ENCODE results near the gene CTNNBIP1. TPM values are rescaled to one million over a fixed set of nuclear protein-coding genes. Genes with fewer than 3 reads are reported as not detected.

Gene CTNNBIP1
- total and polyA plus RNA-seq, 9 of the 15 experiments (the other 6 are each of a cell fraction or from before 2014, with no cell fraction given): 0.65 to 29.2 (median 14.7) TPM

- no peaks in the 10 kb centered on the region for H3K27me3 ChIP-seq (ENCODE audit: control insufficient read depth in 2 of 2, insufficient read depth in 2 of 2, low read length in 2 of 2)
- no peaks in the 10 kb centered on the region for H3K79me2 ChIP-seq (ENCODE audit: control insufficient read depth, insufficient read depth, low read length)
- ATAC-seq (no peak), FAIRE-seq (no peak), DNase-seq (ENCODE audit: extremely low read depth in 1 of 4, low spot score in 3 of 4) (no peak)
- WGBS (ENCODE audit: insufficient coverage, low coverage, missing lambda C conversion rate): 50% methylated on average over 10 of the region's 10 CpGs
- BruUV-seq (replicated peaks): no TSS peak
- in situ Hi-C loops (cut with MboI) (loop anchor here (10.0 kb wide), 1 partner anchor 67 kb away; the partner anchor contains the start of genes LZIC and NMNAT1), intact Hi-C loops (cut with micrococcal nuclease) (no loop called here)
- CTCF ChIA-PET (ENCODE audit: low intra/inter-chr PET ratio): no interaction called here
- no peak overlapping the region for H3K4me2 ChIP-seq (ENCODE audit: insufficient read depth, low read length)
- H3K4me1 ChIP-seq (replicated peaks in 1 of 2; ENCODE audit: control insufficient read depth in 2 of 2, insufficient read depth in 2 of 2, low read length in 2 of 2): peaks cover 5 to 18% of the 10 kb centered on the region in 2 experiments; a peak in 4 of 5 replicates
- H4K20me1 ChIP-seq (replicated peaks; ENCODE audit: control insufficient read depth, insufficient read depth, low read length): 0 out of 2 replicates have a peak, but pooled peaks cover 5% of the 10 kb centered on the region
- peak overlapping the region in 1 of 2 experiments; percentile 19; a peak in 1 of 4 replicates for H3K9ac ChIP-seq (ENCODE audit: insufficient read depth in 1 of 2, low read depth in 2 of 2, low read length in 2 of 2)
- TF ChIP-seq GATAD2A (IDR thresholded peaks at IDR 0.05) (no peak), POLR2AphosphoS5 (IDR thresholded peaks at IDR 0.05; ENCODE audit: control insufficient read depth, insufficient read depth, low read depth, low read length) (no peak), AFF4 (CRISPR knock-in tag; IDR thresholded peaks at IDR 0.05) (no peak), MYNN (IDR thresholded peaks at IDR 0.05) (no peak), MYNN (CRISPR knock-in tag; IDR thresholded peaks at IDR 0.05) (no peak), FOXA3 (CRISPR knock-in tag; conservative IDR thresholded peaks at IDR 0.05 in 1 of 2, IDR thresholded peaks at IDR 0.05 in 1 of 2) (no peak), FOXJ3 (CRISPR knock-in tag; IDR thresholded peaks at IDR 0.05) (no peak), MLLT1 (IDR thresholded peaks at IDR 0.05) (no peak), PCBP1 (IDR thresholded peaks at IDR 0.05; ENCODE audit: low read depth, low read length, poor library complexity, severe bottlenecking) (no peak)
- H3K36me3 ChIP-seq (ENCODE audit: control insufficient read depth, insufficient read depth, low read length): no peaks in the 10 kb centered on the region; the same call in 2 of the 3 replicates
- H3K9me3 ChIP-seq (replicated peaks; ENCODE audit: control insufficient read depth, insufficient read depth, low read depth, low read length): no peaks in the 10 kb centered on the region
- no peak overlapping the region for H3K27ac ChIP-seq (ENCODE audit: extremely low read depth, low read depth, low read length)
- no peaks in the 10 kb centered on the region for H3K9me1 ChIP-seq (ENCODE audit: control insufficient read depth, insufficient read depth, low read length)
- POLR2A ChIA-PET: interaction anchor here (0.5 to 2.2 kb wide), 6 partner anchors 9 to 65 kb away, joined by 3 to 11 read pairs (median 5); partner anchors contain the start of genes LZIC and NMNAT1
- no peak overlapping the region for H3K4me3 ChIP-seq
- no peak overlapping the region for H2AFZ ChIP-seq (ENCODE audit: low read depth, low read length)
Measured at GRCh38 chr1:9877962-9878361, 32.1 kb downstream of the CTNNBIP1 start.
